Prostate gland (tissue), 2 donors: ENCODE results near the gene THAP12. TPM values are rescaled to one million over a fixed set of nuclear protein-coding genes. Genes with fewer than 3 reads are reported as not detected.

Experiments used
- DNase-seq: peaks from one replicate; pipeline ENCODE4 v3.0.0-alpha.2; 2019; ENCODE audit warnings: low spot score
- H3K27ac ChIP-seq, 2 donors: fragments of 200-600 bp; sonication (generic); 2 replicates each; pipeline ENCODE4 v1.5.1; 2017 to 2019
- H3K27me3 ChIP-seq: fragments of 200-600 bp; sonication (generic); replicated peaks from 2 replicates; pipeline ENCODE4 v1.5.1; 2019; ENCODE audit not compliant: insufficient read depth
- H3K36me3 ChIP-seq, 2 donors: fragments of 200-600 bp; sonication (generic); 1 replicate in 1 of 2; 2 replicates in 1 of 2; pipeline versions ENCODE4 v1.5.1 to v1.8.1; 2017 to 2019
- H3K4me1 ChIP-seq: fragments of 200-600 bp; sonication (generic); replicated peaks from 2 replicates; pipeline ENCODE4 v1.5.1; 2019
- H3K4me3 ChIP-seq, 2 donors: fragments of 200-600 bp; sonication (generic); 2 replicates each; pipeline ENCODE4 v1.5.1; 2017 to 2019
- H3K9me3 ChIP-seq: fragments of 200-600 bp; sonication (generic); 2 replicates; pipeline ENCODE4 v1.5.1; 2017
- POLR2A ChIP-seq: fragments of 450-650 bp; IDR thresholded peaks from one replicate; pipeline ENCODE4 v1.6.1; 2016; ENCODE audit warnings: antibody characterized with exemption, mild to moderate bottlenecking
- POLR2AphosphoS5 ChIP-seq: sonication (generic); formaldehyde crosslinking; IDR thresholded peaks from one replicate; pipeline ENCODE4 v1.6.1; 2017; ENCODE audit warnings: antibody characterized with exemption
- WGBS: methylation state at CpG from one replicate; pipeline ENCODE4 v1.1.5; 2018; 5-methylcytosine and 5-hydroxymethylcytosine counted together
- intact Hi-C: fragments of 100-400 bp; cut with DNase I; formaldehyde crosslinking; loops from one replicate; pipeline ENCODE4 v1.14.2; 2022
- total RNA-seq, 2 donors: library from RNA; depleted of rRNA; stranded (reverse); fragments of >200 nt; gene quantifications; one replicate each; pipeline ENCODE4 v1.1.0, GENCODE V29; 2016
- TF ChIP-seq, protein P1 (sequence below), 4 experiments: fragments of 200-600 bp in 2 of 4; fragments of 450-650 bp in 2 of 4; sonication (generic) in 2 of 4; IDR thresholded peaks; 1 replicate in 3 of 4; 2 replicates in 1 of 4; pipeline ENCODE4 v1.5.1; 2016 to 2019; ENCODE audit warnings: antibody characterized with exemption in 4 of 4, mild to moderate bottlenecking in 2 of 4, moderate library complexity in 2 of 4

The THAP12 gene
- total RNA-seq, 2 donors from 2014 or later = 26.6 to 31.9 TPM

DNA sequence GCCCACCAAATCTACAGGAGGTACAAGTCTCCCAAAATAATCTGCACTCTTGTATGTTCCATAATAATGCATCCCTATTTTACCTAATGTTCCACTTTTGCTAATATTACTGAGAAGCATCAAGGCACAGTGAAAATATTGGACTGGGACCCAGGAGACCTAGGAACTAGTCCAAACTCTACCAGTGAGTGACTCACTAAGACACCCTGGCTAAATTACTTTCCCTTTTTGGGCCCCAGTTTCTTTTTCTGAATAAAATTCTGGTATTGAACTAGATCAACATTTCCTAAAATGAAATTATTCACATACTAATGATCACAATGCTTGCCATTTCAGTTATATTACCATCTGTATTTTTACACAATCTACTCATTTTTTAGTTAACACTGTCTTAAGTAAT is 19.6 kb downstream of the THAP12 start:
- no peak for DNase-seq
- Histone ChIP-seq H3K27ac (no peak overlapping the region), H3K27me3 (no peaks in the 10 kb centered on the region), H3K9me3 (no peaks in the 10 kb centered on the region), H3K4me3 (no peak overlapping the region), H3K4me1 (no peaks in the 10 kb centered on the region), H3K36me3 (no peaks in the 10 kb centered on the region)
- intact Hi-C loops = no loop called here
- TF ChIP-seq POLR2A = no peak
- TF ChIP-seq, protein P1, sequence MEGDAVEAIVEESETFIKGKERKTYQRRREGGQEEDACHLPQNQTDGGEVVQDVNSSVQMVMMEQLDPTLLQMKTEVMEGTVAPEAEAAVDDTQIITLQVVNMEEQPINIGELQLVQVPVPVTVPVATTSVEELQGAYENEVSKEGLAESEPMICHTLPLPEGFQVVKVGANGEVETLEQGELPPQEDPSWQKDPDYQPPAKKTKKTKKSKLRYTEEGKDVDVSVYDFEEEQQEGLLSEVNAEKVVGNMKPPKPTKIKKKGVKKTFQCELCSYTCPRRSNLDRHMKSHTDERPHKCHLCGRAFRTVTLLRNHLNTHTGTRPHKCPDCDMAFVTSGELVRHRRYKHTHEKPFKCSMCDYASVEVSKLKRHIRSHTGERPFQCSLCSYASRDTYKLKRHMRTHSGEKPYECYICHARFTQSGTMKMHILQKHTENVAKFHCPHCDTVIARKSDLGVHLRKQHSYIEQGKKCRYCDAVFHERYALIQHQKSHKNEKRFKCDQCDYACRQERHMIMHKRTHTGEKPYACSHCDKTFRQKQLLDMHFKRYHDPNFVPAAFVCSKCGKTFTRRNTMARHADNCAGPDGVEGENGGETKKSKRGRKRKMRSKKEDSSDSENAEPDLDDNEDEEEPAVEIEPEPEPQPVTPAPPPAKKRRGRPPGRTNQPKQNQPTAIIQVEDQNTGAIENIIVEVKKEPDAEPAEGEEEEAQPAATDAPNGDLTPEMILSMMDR (IDR thresholded peaks at IDR 0.05) = no peak
- TF ChIP-seq POLR2AphosphoS5 = no peak

DNA sequence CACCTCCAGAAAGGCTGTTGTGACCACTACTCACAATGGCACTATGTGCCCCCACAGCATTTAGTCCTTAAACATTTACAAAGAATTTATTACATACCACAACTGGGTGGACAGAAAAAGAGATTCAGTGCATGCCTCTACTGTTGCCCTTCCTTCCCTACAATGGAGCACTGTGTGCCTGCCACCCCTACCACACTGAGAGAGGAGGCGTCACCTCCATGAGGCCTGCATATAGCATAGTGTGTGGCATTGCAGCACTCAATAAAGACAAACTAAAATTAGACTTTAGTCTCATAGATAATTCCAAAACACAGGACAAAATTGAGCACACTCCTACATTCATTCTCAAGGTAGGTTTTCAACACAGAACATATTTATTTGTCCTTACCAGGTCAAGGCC is 25.8 kb downstream of the THAP12 start:
- H3K4me1 ChIP-seq = no peaks in the 10 kb centered on the region
- no peak for DNase-seq
- H3K36me3 ChIP-seq = no peaks in the 10 kb centered on the region
- no peak for TF ChIP-seq POLR2AphosphoS5
- TF ChIP-seq, protein P1 (IDR thresholded peaks at IDR 0.05) = no peak
- no peak for TF ChIP-seq POLR2A
- H3K4me3 ChIP-seq = no peak overlapping the region
- intact Hi-C loops = no loop called here
- H3K9me3 ChIP-seq = no peaks in the 10 kb centered on the region
- 100% methylated on average over 1 of the region's 1 CpG for WGBS
- H3K27me3 ChIP-seq = no peaks in the 10 kb centered on the region
- H3K27ac ChIP-seq = no peak overlapping the region

- intact Hi-C loops = no loop called here
These were observed 32.6 kb downstream of the THAP12 start for GRCh38 chr11:76348348-76348747.

DNA sequence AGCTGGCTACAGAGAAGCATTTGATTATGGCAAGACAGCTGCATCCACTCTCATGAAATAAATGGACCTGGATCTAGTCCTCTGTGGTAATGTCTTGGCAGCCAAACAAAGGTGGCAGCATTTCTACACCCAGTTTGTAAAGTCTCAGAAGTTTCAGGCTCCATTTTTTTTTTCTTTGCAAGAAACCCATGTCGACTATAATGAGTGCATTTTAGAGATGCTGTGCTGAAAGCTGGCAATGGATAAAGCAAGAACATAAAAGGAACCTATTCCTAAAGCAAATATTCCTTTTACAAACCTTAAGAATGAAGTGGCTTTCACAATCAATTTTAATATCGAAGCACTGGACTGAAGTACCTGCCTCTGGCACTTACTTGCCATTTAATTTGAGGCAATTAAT is 33.5 kb downstream of the THAP12 start:
- intact Hi-C loops = no loop called here
- DNase-seq = no peak
- no peaks in the 10 kb centered on the region for H3K27me3 ChIP-seq
- TF ChIP-seq, protein P1 (IDR thresholded peaks at IDR 0.05) = no peak
- TF ChIP-seq POLR2A = no peak
- no peaks in the 10 kb centered on the region for H3K9me3 ChIP-seq
- H3K4me3 ChIP-seq = no peak overlapping the region
- H3K27ac ChIP-seq = no peak overlapping the region
- H3K36me3 ChIP-seq = no peaks in the 10 kb centered on the region
- H3K4me1 ChIP-seq = peaks cover 3% of the 10 kb centered on the region
- 15% methylated on average over 2 of the region's 2 CpGs for WGBS

More at GRCh38 chr11:76348348-76348747, 32.6 kb downstream of the THAP12 start:
- WGBS = 65% methylated on average over 3 of the region's 3 CpGs
- Histone ChIP-seq H3K4me1 (peaks cover 3% of the 10 kb centered on the region), H3K27ac (no peak overlapping the region), H3K27me3 (no peaks in the 10 kb centered on the region), H3K4me3 (no peak overlapping the region), H3K36me3 (no peaks in the 10 kb centered on the region), H3K9me3 (no peaks in the 10 kb centered on the region)
- TF ChIP-seq, protein P1 (IDR thresholded peaks at IDR 0.05) = no peak
- no peak for TF ChIP-seq POLR2A
- no peak for DNase-seq

- Histone ChIP-seq H3K27me3 (no peaks in the 10 kb centered on the region), H3K27ac (peak overlapping the region; percentile 19 to 45), H3K4me1 (no peaks in the 10 kb centered on the region), H3K9me3 (no peaks in the 10 kb centered on the region), H3K36me3 (no peaks in the 10 kb centered on the region), H3K4me3 (no peak overlapping the region)
- intact Hi-C loops = no loop called here
- WGBS = 47% methylated on average over 6 of the region's 6 CpGs
- TF ChIP-seq POLR2AphosphoS5 (no peak), POLR2A (no peak)
- TF ChIP-seq, protein P1 (IDR thresholded peaks at IDR 0.05) = no peak
- DNase-seq = no peak
These were observed 41.7 kb downstream of the THAP12 start for GRCh38 chr11:76339221-76339620.
